Panc1 (cell line): ENCODE measurements around the gene CEP126.

Experiments
- CTCF ChIP-seq: fragments of 450-650 bp; IDR thresholded peaks from 2 replicates; pipeline ENCODE4 v1.5.1; 2017; ENCODE audit warnings: mild to moderate bottlenecking
- POLR2AphosphoS5 ChIP-seq: IDR thresholded peaks from 2 replicates; pipeline ENCODE4 v1.6.1; 2012; ENCODE audit warnings: mild to moderate bottlenecking, low read depth, low read length, moderate library complexity
- REST ChIP-seq, 2 experiments: IDR thresholded peaks; 2 replicates each; pipeline ENCODE4 v1.6.1; 2011 to 2012; ENCODE audit warnings: low read depth in 2 of 2, control low read depth in 1 of 2, low read length in 1 of 2, mild to moderate bottlenecking in 1 of 2, moderate library complexity in 1 of 2; ENCODE audit not compliant: insufficient read depth in 1 of 2

- TF ChIP-seq REST (IDR thresholded peaks at IDR 0.05; ENCODE audit: insufficient read depth in 1 of 2, low read depth in 2 of 2, low read length in 1 of 2), result no peak
- no peak for TF ChIP-seq CTCF
- no peak for TF ChIP-seq POLR2AphosphoS5
Measured at GRCh38 chr11:101923554-101923953, 8.7 kb downstream of the CEP126 start.
